Endothelial cell of umbilical vein (primary cell): ENCODE data around the gene SMAP1.

Source experiments
- EZH2 ChIP-seq: IDR thresholded peaks from 2 replicates; pipeline ENCODE4 v1.6.1; 2012; ENCODE audit warnings: borderline replicate concordance, low read depth, mild to moderate bottlenecking, moderate library complexity, low read length, inconsistent platforms; ENCODE audit not compliant: severe bottlenecking
- FOS ChIP-seq: IDR thresholded peaks from 2 replicates; pipeline ENCODE4 v1.6.1; 2011; ENCODE audit warnings: mild to moderate bottlenecking, low read length, moderate library complexity, borderline replicate concordance; ENCODE audit not compliant: insufficient read depth
- GATA2 ChIP-seq: IDR thresholded peaks from 2 replicates; pipeline ENCODE4 v1.7.0; 2011; ENCODE audit warnings: low read depth, mild to moderate bottlenecking, moderate library complexity, mixed read lengths, low read length; ENCODE audit not compliant: insufficient read length, insufficient read depth
- JUN ChIP-seq: IDR thresholded peaks from 2 replicates; pipeline ENCODE4 v1.6.1; 2011; ENCODE audit warnings: borderline replicate concordance, low read depth; ENCODE audit not compliant: insufficient read length, insufficient read depth
- POLR2A ChIP-seq: IDR thresholded peaks from 2 replicates; pipeline ENCODE4 v1.6.1; 2012; ENCODE audit warnings: low read depth, mild to moderate bottlenecking, control low read depth, low read length
- POLR2AphosphoS5 ChIP-seq: IDR thresholded peaks from 2 replicates; pipeline ENCODE4 v1.6.1; 2012; ENCODE audit warnings: low read depth, mild to moderate bottlenecking, control low read depth, low read length, moderate library complexity; ENCODE audit not compliant: insufficient read depth
- TF ChIP-seq, protein P1 (sequence below), 2 donors: IDR thresholded peaks; 1 replicate in 1 of 2; 2 replicates in 1 of 2; pipeline ENCODE4 v1.5.1; 2011; ENCODE audit warnings: low read length in 2 of 2, mild to moderate bottlenecking in 2 of 2, moderate library complexity in 2 of 2, control low read depth in 1 of 2, inconsistent platforms in 1 of 2, low read depth in 1 of 2; ENCODE audit not compliant: insufficient read depth in 1 of 2; ENCODE audit errors: extremely low read depth in 1 of 2
- TF ChIP-seq, protein P2 (sequence below): IDR thresholded peaks from 2 replicates; pipeline ENCODE4 v1.6.1; 2011; ENCODE audit not compliant: insufficient read depth, insufficient read length

DNA sequence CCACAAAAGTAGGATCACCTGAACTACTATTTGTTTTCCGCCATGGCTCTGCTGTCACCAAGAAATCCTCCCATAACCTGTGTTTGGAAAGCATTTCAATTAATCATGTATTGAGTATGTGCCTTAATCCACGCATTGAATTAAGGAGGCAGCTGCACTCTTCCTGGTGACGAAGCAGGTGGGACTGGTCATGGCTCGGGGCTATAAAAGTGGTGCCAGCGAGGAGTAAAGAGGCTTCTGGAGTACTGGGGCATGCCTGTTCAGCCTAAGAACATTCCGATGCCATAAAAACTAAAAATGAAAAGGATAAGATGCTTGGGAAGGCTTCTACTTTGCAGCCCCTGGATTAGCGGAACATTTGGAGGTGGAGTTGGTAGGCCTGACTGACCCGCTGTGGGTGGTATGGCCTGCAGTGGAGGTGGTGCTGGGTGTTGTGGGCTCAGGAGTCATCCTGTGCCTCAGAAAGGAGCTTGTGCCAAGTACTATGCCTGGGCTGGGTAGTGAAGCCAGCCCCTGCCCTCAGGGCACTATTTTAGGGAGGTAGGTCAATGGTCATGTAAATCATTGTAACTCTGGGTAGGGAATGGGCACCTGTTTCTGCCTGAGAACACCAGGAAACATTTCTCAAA is 178.6 kb downstream of the SMAP1 start:
- TF ChIP-seq, protein P1, sequence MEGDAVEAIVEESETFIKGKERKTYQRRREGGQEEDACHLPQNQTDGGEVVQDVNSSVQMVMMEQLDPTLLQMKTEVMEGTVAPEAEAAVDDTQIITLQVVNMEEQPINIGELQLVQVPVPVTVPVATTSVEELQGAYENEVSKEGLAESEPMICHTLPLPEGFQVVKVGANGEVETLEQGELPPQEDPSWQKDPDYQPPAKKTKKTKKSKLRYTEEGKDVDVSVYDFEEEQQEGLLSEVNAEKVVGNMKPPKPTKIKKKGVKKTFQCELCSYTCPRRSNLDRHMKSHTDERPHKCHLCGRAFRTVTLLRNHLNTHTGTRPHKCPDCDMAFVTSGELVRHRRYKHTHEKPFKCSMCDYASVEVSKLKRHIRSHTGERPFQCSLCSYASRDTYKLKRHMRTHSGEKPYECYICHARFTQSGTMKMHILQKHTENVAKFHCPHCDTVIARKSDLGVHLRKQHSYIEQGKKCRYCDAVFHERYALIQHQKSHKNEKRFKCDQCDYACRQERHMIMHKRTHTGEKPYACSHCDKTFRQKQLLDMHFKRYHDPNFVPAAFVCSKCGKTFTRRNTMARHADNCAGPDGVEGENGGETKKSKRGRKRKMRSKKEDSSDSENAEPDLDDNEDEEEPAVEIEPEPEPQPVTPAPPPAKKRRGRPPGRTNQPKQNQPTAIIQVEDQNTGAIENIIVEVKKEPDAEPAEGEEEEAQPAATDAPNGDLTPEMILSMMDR (IDR thresholded peaks at IDR 0.05; ENCODE audit: extremely low read depth in 1 of 2, insufficient read depth in 1 of 2, low read depth in 1 of 2, low read length in 2 of 2), result no peak
- TF ChIP-seq FOS, result no peak
- no peak for TF ChIP-seq JUN
- no peak for TF ChIP-seq POLR2AphosphoS5
- TF ChIP-seq POLR2A, result no peak
- no peak for TF ChIP-seq EZH2
- TF ChIP-seq GATA2, result no peak
- TF ChIP-seq, protein P2, sequence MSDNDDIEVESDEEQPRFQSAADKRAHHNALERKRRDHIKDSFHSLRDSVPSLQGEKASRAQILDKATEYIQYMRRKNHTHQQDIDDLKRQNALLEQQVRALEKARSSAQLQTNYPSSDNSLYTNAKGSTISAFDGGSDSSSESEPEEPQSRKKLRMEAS, result no peak
